ENCODE data around the gene PIK3C2G.

DNA sequence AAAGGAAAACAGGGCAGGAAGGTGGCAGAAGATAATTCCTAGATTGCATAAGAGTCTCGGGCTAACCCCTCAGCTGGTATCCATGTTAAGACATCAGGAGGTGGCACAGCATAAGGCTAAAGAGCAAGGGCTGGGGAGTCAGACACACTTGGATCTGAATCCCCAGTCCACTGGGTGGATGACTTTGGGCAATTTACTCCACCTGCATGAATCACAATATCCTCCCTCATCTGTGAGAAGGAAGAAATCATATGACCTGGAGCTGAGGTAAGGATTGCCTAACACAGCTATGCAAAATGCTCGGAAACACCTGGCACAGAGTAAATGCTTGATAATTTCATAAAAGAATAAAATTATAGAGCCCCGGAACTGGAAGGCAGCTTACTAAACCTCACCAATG lies 217.9 kb downstream of the PIK3C2G start:
- TF ChIP-seq, protein P1, sequence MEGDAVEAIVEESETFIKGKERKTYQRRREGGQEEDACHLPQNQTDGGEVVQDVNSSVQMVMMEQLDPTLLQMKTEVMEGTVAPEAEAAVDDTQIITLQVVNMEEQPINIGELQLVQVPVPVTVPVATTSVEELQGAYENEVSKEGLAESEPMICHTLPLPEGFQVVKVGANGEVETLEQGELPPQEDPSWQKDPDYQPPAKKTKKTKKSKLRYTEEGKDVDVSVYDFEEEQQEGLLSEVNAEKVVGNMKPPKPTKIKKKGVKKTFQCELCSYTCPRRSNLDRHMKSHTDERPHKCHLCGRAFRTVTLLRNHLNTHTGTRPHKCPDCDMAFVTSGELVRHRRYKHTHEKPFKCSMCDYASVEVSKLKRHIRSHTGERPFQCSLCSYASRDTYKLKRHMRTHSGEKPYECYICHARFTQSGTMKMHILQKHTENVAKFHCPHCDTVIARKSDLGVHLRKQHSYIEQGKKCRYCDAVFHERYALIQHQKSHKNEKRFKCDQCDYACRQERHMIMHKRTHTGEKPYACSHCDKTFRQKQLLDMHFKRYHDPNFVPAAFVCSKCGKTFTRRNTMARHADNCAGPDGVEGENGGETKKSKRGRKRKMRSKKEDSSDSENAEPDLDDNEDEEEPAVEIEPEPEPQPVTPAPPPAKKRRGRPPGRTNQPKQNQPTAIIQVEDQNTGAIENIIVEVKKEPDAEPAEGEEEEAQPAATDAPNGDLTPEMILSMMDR (IDR thresholded peaks at IDR 0.05), result no peak
- no peak for TF ChIP-seq POLR2A (IDR thresholded peaks at IDR 0.05)

Data from lower leg skin (tissue), 3 donors.